Liver (tissue), 9 donors: ENCODE data around the gene VSTM2L. TPM values are rescaled to one million over a fixed set of nuclear protein-coding genes. Genes with fewer than 3 reads are reported as not detected.

Source experiments
- DNase-seq: peaks from one replicate; pipeline ENCODE4 v3.0.0-alpha.2; 2017; ENCODE audit warnings: low spot score
- H3K27ac ChIP-seq, 2 donors: one replicate each; pipeline ENCODE4 v1.7.0; 2013; ENCODE audit warnings: inconsistent platforms in 2 of 2, low read length in 2 of 2, control low read depth in 1 of 2, low read depth in 1 of 2, mild to moderate bottlenecking in 1 of 2
- H3K27me3 ChIP-seq, 4 donors: one replicate each; pipeline versions ENCODE4 v1.6.1 to v1.7.0; 2013; ENCODE audit warnings: low read length in 3 of 4, inconsistent platforms in 1 of 4, mild to moderate bottlenecking in 1 of 4, moderate library complexity in 1 of 4; ENCODE audit not compliant: control insufficient read depth in 4 of 4, insufficient read depth in 4 of 4
- H3K36me3 ChIP-seq, 4 donors: one replicate each; pipeline versions ENCODE4 v1.6.1 to v1.7.0; 2013; ENCODE audit warnings: low read length in 3 of 4, mild to moderate bottlenecking in 3 of 4, low read depth in 1 of 4, moderate library complexity in 1 of 4; ENCODE audit not compliant: control insufficient read depth in 4 of 4, insufficient read depth in 3 of 4
- H3K4me1 ChIP-seq, 4 donors: one replicate each; pipeline versions ENCODE4 v1.6.1 to v1.7.0; 2013; ENCODE audit warnings: low read length in 3 of 4, mild to moderate bottlenecking in 3 of 4, moderate library complexity in 1 of 4; ENCODE audit not compliant: control insufficient read depth in 4 of 4, insufficient read depth in 4 of 4
- H3K4me3 ChIP-seq, 3 donors: one replicate each; pipeline versions ENCODE4 v1.6.1 to v1.7.0; 2013; ENCODE audit warnings: low read length in 3 of 3, control low read depth in 1 of 3, low read depth in 1 of 3, mild to moderate bottlenecking in 1 of 3
- H3K9ac ChIP-seq, 2 donors: one replicate each; pipeline ENCODE4 v1.7.0; 2013; ENCODE audit warnings: low read length in 2 of 2, mild to moderate bottlenecking in 2 of 2, moderate library complexity in 2 of 2, control low read depth in 1 of 2, low read depth in 1 of 2
- H3K9me3 ChIP-seq, 4 donors: one replicate each; pipeline versions ENCODE4 v1.6.1 to v1.7.0; 2013; ENCODE audit warnings: low read length in 3 of 4; ENCODE audit not compliant: control insufficient read depth in 4 of 4
- ATF3 ChIP-seq: IDR thresholded peaks from 2 replicates; pipeline ENCODE4 v1.6.1; 2016; ENCODE audit warnings: antibody characterized with exemption
- CTCF ChIP-seq: fragments of 150-350 bp; IDR thresholded peaks from 2 replicates; pipeline ENCODE4 v1.5.1; 2017; ENCODE audit warnings: improper control_type of control experiment, low read depth, low read length; ENCODE audit not compliant: missing input control
- EGR1 ChIP-seq, 2 donors: IDR thresholded peaks; 2 replicates each; pipeline ENCODE4 v1.6.1; 2016 to 2018; ENCODE audit warnings: antibody characterized with exemption in 2 of 2, low read depth in 2 of 2
- FOXA1 ChIP-seq: IDR thresholded peaks from 2 replicates; pipeline ENCODE4 v1.6.1; 2016; ENCODE audit warnings: antibody characterized with exemption
- FOXA2 ChIP-seq: IDR thresholded peaks from 2 replicates; pipeline ENCODE4 v1.6.1; 2016; ENCODE audit warnings: antibody characterized with exemption
- GABPA ChIP-seq, 2 donors: IDR thresholded peaks in 1 of 2; conservative IDR thresholded peaks in 1 of 2; 2 replicates each; pipeline ENCODE4 v1.6.1; 2016; ENCODE audit warnings: antibody characterized with exemption in 2 of 2, mild to moderate bottlenecking in 1 of 2, moderate library complexity in 1 of 2
- HNF4A ChIP-seq, 2 donors: conservative IDR thresholded peaks; 2 replicates each; pipeline ENCODE4 v1.6.1; 2016; ENCODE audit warnings: antibody characterized with exemption in 2 of 2, mild to moderate bottlenecking in 2 of 2
- JUND ChIP-seq, 2 donors: IDR thresholded peaks; 2 replicates each; pipeline ENCODE4 v1.6.1; 2016; ENCODE audit warnings: antibody characterized with exemption in 2 of 2
- NR2F2 ChIP-seq: IDR thresholded peaks from 2 replicates; pipeline ENCODE4 v1.6.1; 2016; ENCODE audit warnings: antibody characterized with exemption
- RAD21 ChIP-seq, 2 donors: IDR thresholded peaks; 2 replicates each; pipeline ENCODE4 v1.6.1; 2016; ENCODE audit warnings: antibody characterized with exemption in 2 of 2, mild to moderate bottlenecking in 2 of 2
- RXRA ChIP-seq, 2 donors: IDR thresholded peaks; 2 replicates each; pipeline ENCODE4 v1.6.1; 2017 to 2018; ENCODE audit warnings: antibody characterized with exemption in 2 of 2, mild to moderate bottlenecking in 1 of 2
- SP1 ChIP-seq: IDR thresholded peaks from 2 replicates; pipeline ENCODE4 v1.6.1; 2018; ENCODE audit warnings: antibody characterized with exemption, mild to moderate bottlenecking
- TAF1 ChIP-seq: conservative IDR thresholded peaks from 2 replicates; pipeline ENCODE4 v1.6.1; 2016; ENCODE audit warnings: antibody characterized with exemption, mild to moderate bottlenecking
- YY1 ChIP-seq: IDR thresholded peaks from 2 replicates; pipeline ENCODE4 v1.6.1; 2016; ENCODE audit warnings: antibody characterized with exemption, mild to moderate bottlenecking
- ZBTB33 ChIP-seq: IDR thresholded peaks from 2 replicates; pipeline ENCODE4 v1.6.1; 2016; ENCODE audit warnings: antibody characterized with exemption
- WGBS: extraction: QIAGEN DNeasy Blood & Tissue Kit; methylation state at CpG from one replicate; pipeline ENCODE4 v1.1.7; 2013; 5-methylcytosine and 5-hydroxymethylcytosine counted together
- polyA plus RNA-seq, 2 donors: library from polyadenylated mRNA; stranded (reverse) in 1 of 2; unstranded in 1 of 2; fragments of 200-250 nt in 1 of 2; fragments of >200 nt in 1 of 2; fragmentation: Nextera tagmentation in 1 of 2; extraction: Ambion mirVana in 1 of 2; gene quantifications; one replicate each; pipeline versions ENCODE4 v1.2.1 to v1.2.3, GENCODE V29; 2013 to 2015
- total RNA-seq, 2 donors: library from RNA; depleted of rRNA; stranded (reverse); fragments of >200 nt; gene quantifications; one replicate each; pipeline ENCODE4 v1.2.3, GENCODE V29; 2014
- TF ChIP-seq, protein P1 (sequence below): IDR thresholded peaks from 2 replicates; pipeline ENCODE4 v1.6.1; 2016; ENCODE audit warnings: antibody characterized with exemption, mild to moderate bottlenecking
- TF ChIP-seq, protein P2 (sequence below): IDR thresholded peaks from 2 replicates; pipeline ENCODE4 v1.6.1; 2016; ENCODE audit warnings: antibody characterized with exemption
- donor health status: healthy.
- donor health status: healthy.
- donor health status: healthy.
- donor health status: healthy.
- donor health status: healthy.

Gene VSTM2L
- total and polyA plus RNA-seq, 4 donors: 0.31 to 0.79 (median 0.56) TPM

- H3K36me3 ChIP-seq: peaks cover 8 to 49% (median 19%) of the 10 kb centered on the region in 4 donors
- no peak for DNase-seq
- peaks cover 0 to 8% (median 2%) of the 10 kb centered on the region in 4 donors for H3K4me1 ChIP-seq
- H3K9ac ChIP-seq: no peak overlapping the region
- H3K27me3 ChIP-seq: no peaks in the 10 kb centered on the region
- H3K4me3 ChIP-seq: no peak overlapping the region
- no peaks in the 10 kb centered on the region for H3K9me3 ChIP-seq
- TF ChIP-seq HNF4A (conservative IDR thresholded peaks at IDR 0.05) (no peak), TAF1 (no peak), EGR1 (IDR thresholded peaks at IDR 0.05; ENCODE audit: low read depth in 2 of 2) (no peak), NR2F2 (no peak), RAD21 (IDR thresholded peaks at IDR 0.05) (no peak), FOXA1 (no peak), ZBTB33 (no peak), JUND (IDR thresholded peaks at IDR 0.05) (no peak), YY1 (no peak), GABPA (IDR thresholded peaks at IDR 0.05 in 1 of 2, conservative IDR thresholded peaks at IDR 0.05 in 1 of 2) (no peak), ATF3 (no peak), RXRA (IDR thresholded peaks at IDR 0.05) (no peak), CTCF (no peak)
- TF ChIP-seq, protein P1, sequence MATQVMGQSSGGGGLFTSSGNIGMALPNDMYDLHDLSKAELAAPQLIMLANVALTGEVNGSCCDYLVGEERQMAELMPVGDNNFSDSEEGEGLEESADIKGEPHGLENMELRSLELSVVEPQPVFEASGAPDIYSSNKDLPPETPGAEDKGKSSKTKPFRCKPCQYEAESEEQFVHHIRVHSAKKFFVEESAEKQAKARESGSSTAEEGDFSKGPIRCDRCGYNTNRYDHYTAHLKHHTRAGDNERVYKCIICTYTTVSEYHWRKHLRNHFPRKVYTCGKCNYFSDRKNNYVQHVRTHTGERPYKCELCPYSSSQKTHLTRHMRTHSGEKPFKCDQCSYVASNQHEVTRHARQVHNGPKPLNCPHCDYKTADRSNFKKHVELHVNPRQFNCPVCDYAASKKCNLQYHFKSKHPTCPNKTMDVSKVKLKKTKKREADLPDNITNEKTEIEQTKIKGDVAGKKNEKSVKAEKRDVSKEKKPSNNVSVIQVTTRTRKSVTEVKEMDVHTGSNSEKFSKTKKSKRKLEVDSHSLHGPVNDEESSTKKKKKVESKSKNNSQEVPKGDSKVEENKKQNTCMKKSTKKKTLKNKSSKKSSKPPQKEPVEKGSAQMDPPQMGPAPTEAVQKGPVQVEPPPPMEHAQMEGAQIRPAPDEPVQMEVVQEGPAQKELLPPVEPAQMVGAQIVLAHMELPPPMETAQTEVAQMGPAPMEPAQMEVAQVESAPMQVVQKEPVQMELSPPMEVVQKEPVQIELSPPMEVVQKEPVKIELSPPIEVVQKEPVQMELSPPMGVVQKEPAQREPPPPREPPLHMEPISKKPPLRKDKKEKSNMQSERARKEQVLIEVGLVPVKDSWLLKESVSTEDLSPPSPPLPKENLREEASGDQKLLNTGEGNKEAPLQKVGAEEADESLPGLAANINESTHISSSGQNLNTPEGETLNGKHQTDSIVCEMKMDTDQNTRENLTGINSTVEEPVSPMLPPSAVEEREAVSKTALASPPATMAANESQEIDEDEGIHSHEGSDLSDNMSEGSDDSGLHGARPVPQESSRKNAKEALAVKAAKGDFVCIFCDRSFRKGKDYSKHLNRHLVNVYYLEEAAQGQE: no peak
- no peak overlapping the region for H3K27ac ChIP-seq
- WGBS: 95% methylated on average over 9 of the region's 9 CpGs
Measured at GRCh38 chr20:37872161-37872560, 30.8 kb upstream of the VSTM2L start.

DNA sequence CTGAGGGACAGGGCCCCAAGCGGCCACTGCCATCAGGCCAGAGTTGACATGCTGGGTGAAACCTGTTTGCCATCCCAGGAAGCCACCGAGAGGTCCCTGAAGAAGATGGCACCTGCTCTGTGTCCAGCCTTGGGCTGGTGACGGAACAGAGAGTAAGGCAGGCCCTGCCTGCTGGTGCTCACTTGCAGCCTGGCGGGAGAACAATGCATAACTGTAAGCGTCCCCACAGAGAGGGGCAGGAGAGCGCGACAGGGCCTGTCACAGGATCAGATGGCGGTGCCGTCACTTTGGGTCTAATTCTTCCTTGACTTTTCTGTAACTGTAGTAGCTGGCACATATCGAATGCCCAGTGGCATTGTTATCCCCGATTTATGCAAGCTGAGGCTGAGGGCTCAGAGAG, 29.0 kb upstream of the VSTM2L start:
- Histone ChIP-seq H3K36me3 (peaks cover 7 to 43% (median 18%) of the 10 kb centered on the region in 4 donors), H3K4me1 (no peaks in the 10 kb centered on the region), H3K27ac (no peak overlapping the region), H3K9me3 (no peaks in the 10 kb centered on the region), H3K27me3 (no peaks in the 10 kb centered on the region), H3K4me3 (no peak overlapping the region), H3K9ac (no peak overlapping the region)
- 96% methylated on average over 11 of the region's 11 CpGs for WGBS
- no peak for DNase-seq
- TF ChIP-seq CTCF (no peak), TAF1 (no peak), HNF4A (conservative IDR thresholded peaks at IDR 0.05) (no peak), SP1 (no peak), YY1 (no peak), JUND (IDR thresholded peaks at IDR 0.05) (no peak), EGR1 (IDR thresholded peaks at IDR 0.05; ENCODE audit: low read depth in 2 of 2) (no peak), FOXA1 (no peak), FOXA2 (no peak)
- TF ChIP-seq, protein P2, sequence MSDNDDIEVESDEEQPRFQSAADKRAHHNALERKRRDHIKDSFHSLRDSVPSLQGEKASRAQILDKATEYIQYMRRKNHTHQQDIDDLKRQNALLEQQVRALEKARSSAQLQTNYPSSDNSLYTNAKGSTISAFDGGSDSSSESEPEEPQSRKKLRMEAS: no peak
